Ectodermal cell (in vitro differentiated cells): ENCODE data around the gene ADCY5.
"Not testable (repeated sequence)": the region's sequence is repeated elsewhere in the genome, so short reads cannot be mapped to it uniquely, and the experiment has no call there.

ENCODE experiments used
- H3K27ac ChIP-seq: 2 replicates; pipeline ENCODE4 v1.7.0; 2013; ENCODE audit warnings: mild to moderate bottlenecking, low read depth, low read length; ENCODE audit not compliant: insufficient read depth, poor library complexity, severe bottlenecking
- H3K27me3 ChIP-seq: 2 replicates; pipeline ENCODE4 v1.7.0; 2013; ENCODE audit warnings: mild to moderate bottlenecking, low read length; ENCODE audit not compliant: insufficient read depth, control insufficient read depth, poor library complexity, severe bottlenecking
- H3K36me3 ChIP-seq: one replicate; pipeline ENCODE4 v1.7.0; 2013; ENCODE audit warnings: low read length; ENCODE audit not compliant: control insufficient read depth, insufficient read depth
- H3K4me1 ChIP-seq: one replicate; pipeline ENCODE4 v1.7.0; 2013; ENCODE audit warnings: low read length; ENCODE audit not compliant: control insufficient read depth, insufficient read depth
- H3K4me3 ChIP-seq: 2 replicates; pipeline ENCODE4 v1.7.0; 2013; ENCODE audit warnings: low read depth, low read length, control low read depth; ENCODE audit not compliant: insufficient read depth
- H3K9me3 ChIP-seq: 2 replicates; pipeline ENCODE4 v1.7.0; 2013; ENCODE audit warnings: mild to moderate bottlenecking, low read length, moderate library complexity; ENCODE audit not compliant: control insufficient read depth
- WGBS, 2 experiments: methylation state at CpG; one replicate each; pipeline ENCODE4 v1.1.7; 2013; ENCODE audit warnings: missing lambda C conversion rate in 2 of 2; 5-methylcytosine and 5-hydroxymethylcytosine counted together

Gene ADCY5

DNA sequence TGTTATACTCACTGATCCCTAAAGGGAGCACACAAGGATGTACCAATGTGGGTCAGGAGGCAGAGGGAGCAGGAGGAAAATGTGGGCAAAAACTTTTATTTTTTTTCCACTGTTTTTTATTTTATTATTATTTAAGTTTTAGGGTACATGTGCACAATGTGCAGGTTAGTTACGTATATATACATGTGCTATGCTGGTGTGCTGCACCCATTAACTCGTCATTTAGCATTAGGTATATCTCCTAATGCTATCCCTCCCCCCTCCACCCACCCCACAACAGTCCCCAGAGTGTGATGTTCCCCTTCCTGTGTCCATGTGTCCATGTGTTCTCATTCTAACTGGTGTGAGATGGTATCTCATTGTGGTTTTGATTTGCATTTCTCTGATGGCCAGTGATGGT lies 209.7 kb downstream of the ADCY5 start:
- not testable (repeated sequence) for H3K36me3 ChIP-seq, H3K27ac ChIP-seq, H3K4me3 ChIP-seq, H3K9me3 ChIP-seq, H3K27me3 ChIP-seq, H3K4me1 ChIP-seq
- no CpG with 5 or more reads among the region's 2 CpGs for WGBS, 2 experiments

DNA sequence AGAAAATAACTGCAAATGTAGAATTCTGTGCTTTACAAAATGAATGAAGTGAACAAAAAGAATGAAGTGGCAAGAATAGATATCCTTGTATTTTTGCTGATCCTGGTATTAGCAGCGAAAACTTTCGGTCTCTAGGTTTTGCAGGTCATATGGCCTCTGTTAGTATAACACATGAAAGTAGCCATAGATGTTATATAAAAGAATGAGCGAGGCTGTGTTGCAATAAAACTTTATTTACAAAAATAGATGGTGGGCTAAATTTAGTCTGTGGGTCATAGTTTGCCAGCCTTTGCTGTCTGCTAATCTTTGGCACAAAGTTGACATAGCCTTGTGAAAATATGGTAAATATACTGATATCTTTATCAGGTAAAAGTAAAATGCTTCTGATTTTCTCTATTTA lies 212.0 kb downstream of the ADCY5 start:
- Histone ChIP-seq H3K27me3 (no peaks in the 10 kb centered on the region), H3K4me1 (no peaks in the 10 kb centered on the region), H3K27ac (no peak overlapping the region), H3K36me3 (no peaks in the 10 kb centered on the region), H3K9me3 (no peaks in the 10 kb centered on the region), H3K4me3 (no peak overlapping the region)
- 92 to 98% methylated on average over 3 of the region's 3 CpGs for WGBS, 2 experiments
